GM12878 (cell line): ENCODE measurements around the gene MAN1A1.

Experiments used
- ATF7 ChIP-seq: fragments of 450-650 bp; IDR thresholded peaks from 2 replicates; pipeline ENCODE4 v1.6.1; 2016; ENCODE audit warnings: low read depth, mild to moderate bottlenecking
- BACH1 ChIP-seq: fragments of 450-650 bp; IDR thresholded peaks from 2 replicates; pipeline ENCODE4 v1.6.1; 2017; ENCODE audit warnings: mild to moderate bottlenecking, borderline replicate concordance
- CEBPZ ChIP-seq: fragments of 150-350 bp; IDR thresholded peaks from 2 replicates; pipeline ENCODE4 v1.6.1; 2016; ENCODE audit warnings: low read depth, low read length
- CHD2 ChIP-seq: IDR thresholded peaks from 2 replicates; pipeline ENCODE4 v1.6.1; 2011; ENCODE audit warnings: low read depth, low read length, improper control_type of control experiment, borderline replicate concordance
- CTCF ChIP-seq, 3 experiments: IDR thresholded peaks in 2 of 3; conservative IDR thresholded peaks in 1 of 3; 2 replicates each; pipeline ENCODE4 v1.5.1; 2011; ENCODE audit warnings: low read depth in 3 of 3, low read length in 3 of 3, mild to moderate bottlenecking in 3 of 3, control low read depth in 2 of 3, moderate library complexity in 2 of 3, inconsistent platforms in 1 of 3, mixed read lengths in 1 of 3; ENCODE audit not compliant: control insufficient read depth in 2 of 3, insufficient read depth in 1 of 3; ENCODE audit errors: extremely low read depth in 1 of 3
- E2F4 ChIP-seq: IDR thresholded peaks from 2 replicates; pipeline ENCODE4 v1.6.1; 2012; ENCODE audit warnings: low read depth, low read length, improper control_type of control experiment
- IRF3 ChIP-seq: fragments of 450-650 bp; IDR thresholded peaks from 2 replicates; pipeline ENCODE4 v1.6.1; 2014; ENCODE audit warnings: mild to moderate bottlenecking
- KDM1A ChIP-seq: fragments of 200-600 bp; sonication (generic); IDR thresholded peaks from 2 replicates; pipeline ENCODE4 v1.6.1; 2016; ENCODE audit warnings: borderline replicate concordance
- NFXL1 ChIP-seq: fragments of 450-650 bp; IDR thresholded peaks from 2 replicates; pipeline ENCODE4 v1.6.1; 2017; ENCODE audit warnings: antibody characterized with exemption, mild to moderate bottlenecking, borderline replicate concordance
- POLR2A ChIP-seq: IDR thresholded peaks from 2 replicates; pipeline ENCODE4 v1.6.1; 2011; ENCODE audit warnings: low read depth, mild to moderate bottlenecking, low read length
- POLR2AphosphoS5 ChIP-seq: IDR thresholded peaks from 2 replicates; pipeline ENCODE4 v1.6.1; 2011; ENCODE audit warnings: mild to moderate bottlenecking, low read length, inconsistent platforms
- USF2 ChIP-seq: IDR thresholded peaks from 2 replicates; pipeline ENCODE4 v1.6.1; 2011; ENCODE audit warnings: low read depth, low read length, improper control_type of control experiment, borderline replicate concordance
- ZSCAN29 ChIP-seq: fragments of 450-650 bp; IDR thresholded peaks from 2 replicates; pipeline ENCODE4 v1.6.1; 2017; ENCODE audit warnings: mild to moderate bottlenecking, moderate library complexity

- TF ChIP-seq CTCF (IDR thresholded peaks at IDR 0.05 in 2 of 3, conservative IDR thresholded peaks at IDR 0.05 in 1 of 3; ENCODE audit: control insufficient read depth in 2 of 3, extremely low read depth in 1 of 3, insufficient read depth in 1 of 3, low read depth in 3 of 3, low read length in 3 of 3) (no peak), POLR2A (no peak), IRF3 (no peak), BACH1 (no peak), CHD2 (no peak), POLR2AphosphoS5 (no peak), KDM1A (no peak), USF2 (no peak), CEBPZ (no peak), ATF7 (no peak), ZSCAN29 (no peak), E2F4 (no peak), NFXL1 (no peak)
Measured at GRCh38 chr6:119132261-119132981, 217.1 kb downstream of the MAN1A1 start.
